DND-41 (cell line): Measurements from ENCODE around the gene PPARD.

Source experiments
- EZH2 ChIP-seq: IDR thresholded peaks from 3 replicates; pipeline ENCODE4 v1.6.1; 2012; ENCODE audit warnings: borderline replicate concordance, low read depth, mild to moderate bottlenecking, moderate library complexity, low read length, inconsistent platforms; ENCODE audit not compliant: severe bottlenecking
- TF ChIP-seq, protein P1 (sequence below): IDR thresholded peaks from 2 replicates; pipeline ENCODE4 v1.5.1; 2012; ENCODE audit warnings: borderline replicate concordance, low read length, moderate library complexity, mild to moderate bottlenecking; ENCODE audit not compliant: poor library complexity, severe bottlenecking; ENCODE audit errors: extremely low read depth

DNA sequence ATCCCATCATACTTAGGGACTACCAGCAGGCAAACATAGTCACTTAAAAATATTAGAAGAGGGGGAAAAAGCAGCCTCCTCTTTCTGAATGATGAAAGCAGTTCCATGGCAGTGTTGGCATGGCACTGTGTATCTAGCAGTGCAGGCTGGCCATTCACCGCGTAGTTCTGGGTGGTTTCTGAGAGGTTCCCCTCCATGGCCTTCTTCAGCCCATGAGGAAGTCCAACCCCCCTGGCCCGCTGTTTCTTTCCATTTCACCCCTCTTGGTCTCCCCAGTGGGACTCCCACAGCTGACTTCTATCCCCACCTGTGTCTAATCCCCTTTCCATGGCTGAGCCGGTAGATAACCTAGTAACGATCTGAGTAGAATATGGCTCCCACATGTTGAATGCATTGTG, 17.0 kb downstream of the PPARD start:
- TF ChIP-seq, protein P1, sequence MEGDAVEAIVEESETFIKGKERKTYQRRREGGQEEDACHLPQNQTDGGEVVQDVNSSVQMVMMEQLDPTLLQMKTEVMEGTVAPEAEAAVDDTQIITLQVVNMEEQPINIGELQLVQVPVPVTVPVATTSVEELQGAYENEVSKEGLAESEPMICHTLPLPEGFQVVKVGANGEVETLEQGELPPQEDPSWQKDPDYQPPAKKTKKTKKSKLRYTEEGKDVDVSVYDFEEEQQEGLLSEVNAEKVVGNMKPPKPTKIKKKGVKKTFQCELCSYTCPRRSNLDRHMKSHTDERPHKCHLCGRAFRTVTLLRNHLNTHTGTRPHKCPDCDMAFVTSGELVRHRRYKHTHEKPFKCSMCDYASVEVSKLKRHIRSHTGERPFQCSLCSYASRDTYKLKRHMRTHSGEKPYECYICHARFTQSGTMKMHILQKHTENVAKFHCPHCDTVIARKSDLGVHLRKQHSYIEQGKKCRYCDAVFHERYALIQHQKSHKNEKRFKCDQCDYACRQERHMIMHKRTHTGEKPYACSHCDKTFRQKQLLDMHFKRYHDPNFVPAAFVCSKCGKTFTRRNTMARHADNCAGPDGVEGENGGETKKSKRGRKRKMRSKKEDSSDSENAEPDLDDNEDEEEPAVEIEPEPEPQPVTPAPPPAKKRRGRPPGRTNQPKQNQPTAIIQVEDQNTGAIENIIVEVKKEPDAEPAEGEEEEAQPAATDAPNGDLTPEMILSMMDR: no peak
- TF ChIP-seq EZH2: no peak
